ENCODE data around the gene AK9. TPM values are rescaled to one million over a fixed set of nuclear protein-coding genes. Genes with fewer than 3 reads are reported as not detected.

The AK9 gene
- total RNA-seq, 1 experiment from 2014 or later: 3.5 TPM

GRCh38 chr6:109715616-109716015, 24.6 kb upstream of the AK9 start (continued):
- TF ChIP-seq EZH2phosphoT487 (IDR thresholded peaks at IDR 0.05; ENCODE audit: borderline replicate concordance) (no peak), POLR2AphosphoS5 (IDR thresholded peaks at IDR 0.05; ENCODE audit: low read depth, low read length) (no peak), SIN3A (IDR thresholded peaks at IDR 0.05; ENCODE audit: low read depth) (no peak), SRF (IDR thresholded peaks at IDR 0.05; ENCODE audit: low read depth) (no peak), SP1 (IDR thresholded peaks at IDR 0.05; ENCODE audit: low read depth) (no peak), FOSL1 (IDR thresholded peaks at IDR 0.05; ENCODE audit: low read depth) (no peak), CBX3 (IDR thresholded peaks at IDR 0.05; ENCODE audit: low read depth) (no peak), YY1 (IDR thresholded peaks at IDR 0.05; ENCODE audit: extremely low read depth, insufficient replicate concordance, low read depth, low read length) (no peak)

GRCh38 chr6:109714611-109715010, 23.6 kb upstream of the AK9 start:
- Histone ChIP-seq H3K9me2 (ENCODE audit: insufficient read depth) (no peaks in the 10 kb centered on the region), H3K9me3 (ENCODE audit: control insufficient read depth in 1 of 2, insufficient read depth in 1 of 2, low read depth in 1 of 2, low read length in 2 of 2) (no peaks in the 10 kb centered on the region), H3K79me2 (ENCODE audit: insufficient read depth, low read length) (no peaks in the 10 kb centered on the region), H3K4me3 (replicated peaks in 1 of 2; ENCODE audit: low read depth in 1 of 2, low read length in 2 of 2) (no peak overlapping the region), H3K9ac (ENCODE audit: low read length) (no peak overlapping the region), H3K4me2 (ENCODE audit: low read length) (no peak overlapping the region), H3K27me3 (ENCODE audit: insufficient read depth, low read length) (no peaks in the 10 kb centered on the region), H3K27ac (ENCODE audit: low read depth, low read length) (no peak overlapping the region), H2AFZ (ENCODE audit: low read depth, low read length, poor library complexity, severe bottlenecking) (no peak overlapping the region), H3K4me1 (ENCODE audit: control insufficient read depth in 1 of 2, insufficient read depth in 2 of 2, low read length in 2 of 2) (peaks cover 0 to 5% of the 10 kb centered on the region in 2 experiments; a peak in 1 of 4 replicates), H3K36me3 (ENCODE audit: control insufficient read depth in 1 of 2, insufficient read depth in 2 of 2, low read length in 2 of 2) (no peaks in the 10 kb centered on the region), H4K20me1 (ENCODE audit: insufficient read depth) (no peaks in the 10 kb centered on the region)
- intact Hi-C loops (cut with micrococcal nuclease): no loop called here
- ChIA-PET POLR2A (no interaction called here), CTCF (interaction anchor here (1.2 to 1.3 kb wide), 2 partner anchors 9 to 325 kb away, joined by 6 to 7 read pairs; no protein-coding TSS in a partner anchor), RAD21 (ENCODE audit: low non-redundant PET in 1 of 2, low total read pairs in 2 of 2, uncharacterized antibody in 2 of 2, unreplicated experiment in 2 of 2) (no interaction called here)
- DNase-seq (ENCODE audit: low read depth, low spot score): no peak
- ATAC-seq: no peak
- BruUV-seq (replicated peaks): no TSS peak
- no peak for TF ChIP-seq ELF1 (IDR thresholded peaks at IDR 0.05; ENCODE audit: borderline replicate concordance, low read depth)
- TF ChIP-seq POLR2AphosphoS5 (IDR thresholded peaks at IDR 0.05; ENCODE audit: low read depth, low read length): no peak
- TF ChIP-seq EZH2phosphoT487 (IDR thresholded peaks at IDR 0.05; ENCODE audit: borderline replicate concordance): no peak
- no peak for TF ChIP-seq YY1 (IDR thresholded peaks at IDR 0.05; ENCODE audit: extremely low read depth, insufficient replicate concordance, low read depth, low read length)
- TF ChIP-seq, protein P1, sequence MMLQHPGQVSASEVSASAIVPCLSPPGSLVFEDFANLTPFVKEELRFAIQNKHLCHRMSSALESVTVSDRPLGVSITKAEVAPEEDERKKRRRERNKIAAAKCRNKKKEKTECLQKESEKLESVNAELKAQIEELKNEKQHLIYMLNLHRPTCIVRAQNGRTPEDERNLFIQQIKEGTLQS (IDR thresholded peaks at IDR 0.05): no peak
- no peak for TF ChIP-seq MAX (IDR thresholded peaks at IDR 0.05)
- TF ChIP-seq RAD21 (IDR thresholded peaks at IDR 0.05; ENCODE audit: low read depth): no peak
- TF ChIP-seq SRF (IDR thresholded peaks at IDR 0.05; ENCODE audit: low read depth): no peak
- no peak for TF ChIP-seq ZNF274 (IDR thresholded peaks at IDR 0.05; ENCODE audit: low read depth, low read length)
- no peak for TF ChIP-seq SP1 (IDR thresholded peaks at IDR 0.05; ENCODE audit: low read depth)
- TF ChIP-seq JUND (IDR thresholded peaks at IDR 0.05): no peak
- no peak for TF ChIP-seq SIN3A (IDR thresholded peaks at IDR 0.05; ENCODE audit: low read depth)
- no peak for TF ChIP-seq CTCF (IDR thresholded peaks at IDR 0.05 in 2 of 3, conservative IDR thresholded peaks at IDR 0.05 in 1 of 3; ENCODE audit: borderline replicate concordance in 1 of 3, insufficient read depth in 1 of 3, low read depth in 2 of 3, low read length in 2 of 3)
- TF ChIP-seq FOSL1 (IDR thresholded peaks at IDR 0.05; ENCODE audit: low read depth): no peak
- no peak for TF ChIP-seq TCF7L2 (IDR thresholded peaks at IDR 0.05; ENCODE audit: borderline replicate concordance, extremely low read depth, insufficient read depth, insufficient read length)
- TF ChIP-seq REST (IDR thresholded peaks at IDR 0.05; ENCODE audit: low read depth): no peak
- TF ChIP-seq ZFX (IDR thresholded peaks at IDR 0.05): no peak
- TF ChIP-seq CEBPB (IDR thresholded peaks at IDR 0.05; ENCODE audit: low read depth): no peak
